A549 (cell line): ENCODE measurements around the gene EDNRB.

Source experiments
- BHLHE40 ChIP-seq: IDR thresholded peaks from 2 replicates; pipeline ENCODE4 v1.6.1; 2012; ENCODE audit warnings: low read depth, low read length, inconsistent platforms
- CBX2 ChIP-seq: fragments of 200-600 bp; sonication (generic); IDR thresholded peaks from 2 replicates; pipeline ENCODE4 v1.6.1; 2016; ENCODE audit warnings: low read depth, mild to moderate bottlenecking, borderline replicate concordance
- CHD2 ChIP-seq: fragments of 150-350 bp; IDR thresholded peaks from 2 replicates; pipeline ENCODE4 v1.6.1; 2014; ENCODE audit warnings: low read length; ENCODE audit not compliant: partially characterized antibody
- CTCF ChIP-seq: fragments of >200 bp; sonication (Bioruptor Twin); formaldehyde crosslinking; IDR thresholded peaks from 3 replicates; pipeline ENCODE4 v1.5.1; 2016
- HDAC2 ChIP-seq: fragments of 200-600 bp; sonication (generic); IDR thresholded peaks from 2 replicates; pipeline ENCODE4 v1.6.1; 2016
- HMGXB4 ChIP-seq: fragments of 250-450 bp; sonication (Bioruptor Pico); IDR thresholded peaks from 2 replicates; pipeline ENCODE4 v1.5.0; 2021; ENCODE audit warnings: mild to moderate bottlenecking, moderate library complexity, borderline replicate concordance
- MAZ ChIP-seq: fragments of 150-350 bp; IDR thresholded peaks from 2 replicates; pipeline ENCODE4 v1.6.1; 2014; ENCODE audit warnings: antibody characterized with exemption, low read depth, low read length, borderline replicate concordance
- MYC ChIP-seq: IDR thresholded peaks from 2 replicates; pipeline ENCODE4 v1.6.1; 2012; ENCODE audit warnings: mild to moderate bottlenecking, inconsistent platforms, low read length, improper control_type of control experiment, borderline replicate concordance
- POLR2A ChIP-seq: IDR thresholded peaks from 2 replicates; pipeline ENCODE4 v1.6.1; 2012; ENCODE audit warnings: mild to moderate bottlenecking, low read length
- POLR2AphosphoS2 ChIP-seq: conservative IDR thresholded peaks from 2 replicates; pipeline ENCODE4 v1.6.1; 2012; ENCODE audit warnings: low read length, improper control_type of control experiment, inconsistent platforms
- TF ChIP-seq, protein P1 (sequence below): fragments of 450-650 bp; IDR thresholded peaks from 2 replicates; pipeline ENCODE4 v1.6.1; 2014; ENCODE audit warnings: antibody characterized with exemption
- TF ChIP-seq, protein P2 (sequence below): fragments of 200-600 bp; sonication (generic); IDR thresholded peaks from 2 replicates; pipeline ENCODE4 v1.6.1; 2016; ENCODE audit warnings: antibody characterized with exemption, mild to moderate bottlenecking, moderate library complexity
- TF ChIP-seq, protein P3 (sequence below): IDR thresholded peaks from 2 replicates; pipeline ENCODE4 v1.6.1; 2012; ENCODE audit warnings: low read depth, borderline replicate concordance

DNA sequence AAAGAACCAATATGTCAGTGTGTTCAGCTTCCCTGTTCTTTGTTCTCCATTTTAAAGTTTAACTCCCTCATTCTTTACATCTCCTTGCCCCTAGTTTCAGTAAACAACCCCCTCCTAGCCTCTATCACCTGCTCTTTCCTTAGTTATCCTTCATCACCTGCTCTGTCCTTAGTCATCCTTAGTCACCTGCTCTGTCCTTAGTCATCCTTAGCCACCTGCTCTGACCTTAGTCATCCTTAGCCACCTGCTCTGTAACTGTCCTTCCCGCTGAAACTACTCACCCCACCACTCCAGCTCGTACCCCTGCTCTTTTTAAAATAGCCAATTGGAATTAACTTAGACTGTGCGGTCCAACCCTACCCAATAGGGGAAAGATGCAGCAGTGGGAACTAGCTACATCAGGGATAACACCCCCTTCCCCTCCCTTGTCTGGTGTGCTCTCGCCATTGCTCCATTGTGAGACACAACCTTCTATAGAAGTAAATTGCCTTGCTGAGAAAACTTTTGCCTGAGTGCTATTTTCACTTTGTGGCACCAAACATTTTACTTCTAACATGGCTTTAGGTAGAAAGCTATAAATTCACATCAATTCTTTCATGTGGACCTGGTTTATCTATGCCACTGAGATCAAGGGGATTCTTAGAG lies 16.2 kb downstream of the EDNRB start:
- TF ChIP-seq CTCF, result no peak
- TF ChIP-seq POLR2A, result no peak
- TF ChIP-seq, protein P1, sequence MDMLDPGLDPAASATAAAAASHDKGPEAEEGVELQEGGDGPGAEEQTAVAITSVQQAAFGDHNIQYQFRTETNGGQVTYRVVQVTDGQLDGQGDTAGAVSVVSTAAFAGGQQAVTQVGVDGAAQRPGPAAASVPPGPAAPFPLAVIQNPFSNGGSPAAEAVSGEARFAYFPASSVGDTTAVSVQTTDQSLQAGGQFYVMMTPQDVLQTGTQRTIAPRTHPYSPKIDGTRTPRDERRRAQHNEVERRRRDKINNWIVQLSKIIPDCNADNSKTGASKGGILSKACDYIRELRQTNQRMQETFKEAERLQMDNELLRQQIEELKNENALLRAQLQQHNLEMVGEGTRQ, result no peak
- TF ChIP-seq, protein P2, sequence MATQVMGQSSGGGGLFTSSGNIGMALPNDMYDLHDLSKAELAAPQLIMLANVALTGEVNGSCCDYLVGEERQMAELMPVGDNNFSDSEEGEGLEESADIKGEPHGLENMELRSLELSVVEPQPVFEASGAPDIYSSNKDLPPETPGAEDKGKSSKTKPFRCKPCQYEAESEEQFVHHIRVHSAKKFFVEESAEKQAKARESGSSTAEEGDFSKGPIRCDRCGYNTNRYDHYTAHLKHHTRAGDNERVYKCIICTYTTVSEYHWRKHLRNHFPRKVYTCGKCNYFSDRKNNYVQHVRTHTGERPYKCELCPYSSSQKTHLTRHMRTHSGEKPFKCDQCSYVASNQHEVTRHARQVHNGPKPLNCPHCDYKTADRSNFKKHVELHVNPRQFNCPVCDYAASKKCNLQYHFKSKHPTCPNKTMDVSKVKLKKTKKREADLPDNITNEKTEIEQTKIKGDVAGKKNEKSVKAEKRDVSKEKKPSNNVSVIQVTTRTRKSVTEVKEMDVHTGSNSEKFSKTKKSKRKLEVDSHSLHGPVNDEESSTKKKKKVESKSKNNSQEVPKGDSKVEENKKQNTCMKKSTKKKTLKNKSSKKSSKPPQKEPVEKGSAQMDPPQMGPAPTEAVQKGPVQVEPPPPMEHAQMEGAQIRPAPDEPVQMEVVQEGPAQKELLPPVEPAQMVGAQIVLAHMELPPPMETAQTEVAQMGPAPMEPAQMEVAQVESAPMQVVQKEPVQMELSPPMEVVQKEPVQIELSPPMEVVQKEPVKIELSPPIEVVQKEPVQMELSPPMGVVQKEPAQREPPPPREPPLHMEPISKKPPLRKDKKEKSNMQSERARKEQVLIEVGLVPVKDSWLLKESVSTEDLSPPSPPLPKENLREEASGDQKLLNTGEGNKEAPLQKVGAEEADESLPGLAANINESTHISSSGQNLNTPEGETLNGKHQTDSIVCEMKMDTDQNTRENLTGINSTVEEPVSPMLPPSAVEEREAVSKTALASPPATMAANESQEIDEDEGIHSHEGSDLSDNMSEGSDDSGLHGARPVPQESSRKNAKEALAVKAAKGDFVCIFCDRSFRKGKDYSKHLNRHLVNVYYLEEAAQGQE, result no peak
- TF ChIP-seq HDAC2, result no peak
- no peak for TF ChIP-seq CBX2
- no peak for TF ChIP-seq MYC
- TF ChIP-seq MAZ, result no peak
- TF ChIP-seq, protein P3, sequence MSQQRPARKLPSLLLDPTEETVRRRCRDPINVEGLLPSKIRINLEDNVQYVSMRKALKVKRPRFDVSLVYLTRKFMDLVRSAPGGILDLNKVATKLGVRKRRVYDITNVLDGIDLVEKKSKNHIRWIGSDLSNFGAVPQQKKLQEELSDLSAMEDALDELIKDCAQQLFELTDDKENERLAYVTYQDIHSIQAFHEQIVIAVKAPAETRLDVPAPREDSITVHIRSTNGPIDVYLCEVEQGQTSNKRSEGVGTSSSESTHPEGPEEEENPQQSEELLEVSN, result no peak
- TF ChIP-seq BHLHE40, result no peak
- no peak for TF ChIP-seq POLR2AphosphoS2
- TF ChIP-seq CHD2, result no peak
- TF ChIP-seq HMGXB4 (CRISPR knock-in tag), result no peak
